H9 (cell line): ENCODE results near the gene U2AF1L4. TPM values are rescaled to one million over a fixed set of nuclear protein-coding genes. Genes with fewer than 3 reads are reported as not detected.

Experiments
- DNase-seq: peaks from one replicate; pipeline ENCODE4 v3.0.0-alpha.2; 2017
- H2AFZ ChIP-seq: one replicate; pipeline ENCODE4 v1.6.1; 2013; ENCODE audit warnings: mild to moderate bottlenecking, low read length, control low read depth, moderate library complexity
- H2AK5ac ChIP-seq: 2 replicates; pipeline ENCODE4 v1.6.1; 2013; ENCODE audit warnings: low read length, control low read depth, mixed read lengths; ENCODE audit not compliant: insufficient read length
- H2BK120ac ChIP-seq: one replicate; pipeline ENCODE4 v1.6.1; 2013; ENCODE audit warnings: low read depth, mild to moderate bottlenecking, low read length, control low read depth, inconsistent platforms; ENCODE audit not compliant: poor library complexity, severe bottlenecking
- H2BK12ac ChIP-seq: 2 replicates; pipeline ENCODE4 v1.6.1; 2013; ENCODE audit warnings: low read length, control low read depth, mixed read lengths, low read depth; ENCODE audit not compliant: insufficient read length
- H2BK15ac ChIP-seq: 2 replicates; pipeline ENCODE4 v1.6.1; 2013; ENCODE audit warnings: low read depth, low read length, control low read depth
- H2BK20ac ChIP-seq: one replicate; pipeline ENCODE4 v1.6.1; 2013; ENCODE audit warnings: low read depth, mild to moderate bottlenecking, low read length, control low read depth, inconsistent platforms; ENCODE audit not compliant: poor library complexity, severe bottlenecking
- H2BK5ac ChIP-seq: 2 replicates; pipeline ENCODE4 v1.6.1; 2013; ENCODE audit warnings: low read length, control low read depth, mixed read lengths; ENCODE audit not compliant: insufficient read length
- H3K14ac ChIP-seq: 2 replicates; pipeline ENCODE4 v1.6.1; 2013; ENCODE audit warnings: low read length, control low read depth; ENCODE audit not compliant: insufficient read depth
- H3K18ac ChIP-seq: 2 replicates; pipeline ENCODE4 v1.6.1; 2013; ENCODE audit warnings: low read depth, mild to moderate bottlenecking, mixed read lengths, low read length, control low read depth; ENCODE audit not compliant: insufficient read length
- H3K23ac ChIP-seq: 2 replicates; pipeline ENCODE4 v1.6.1; 2013; ENCODE audit warnings: low read length, control low read depth, mixed read lengths, low read depth; ENCODE audit not compliant: insufficient read length
- H3K23me2 ChIP-seq: 2 replicates; pipeline ENCODE4 v1.6.1; 2013; ENCODE audit warnings: low read depth, mild to moderate bottlenecking, mixed read lengths, low read length, control low read depth; ENCODE audit not compliant: insufficient read length, poor library complexity, severe bottlenecking
- H3K27ac ChIP-seq: 2 replicates; pipeline ENCODE4 v1.5.1; 2013; ENCODE audit warnings: low read length, control low read depth, mixed read lengths, low read depth; ENCODE audit not compliant: insufficient read length
- H3K27me3 ChIP-seq: 2 replicates; pipeline ENCODE4 v1.6.1; 2013; ENCODE audit warnings: low read length, control low read depth, inconsistent platforms; ENCODE audit not compliant: insufficient read depth
- H3K4ac ChIP-seq: 2 replicates; pipeline ENCODE4 v1.6.1; 2013; ENCODE audit warnings: low read depth, mild to moderate bottlenecking, control low read depth, inconsistent platforms, low read length, moderate library complexity
- H3K4me1 ChIP-seq: 2 replicates; pipeline ENCODE4 v1.6.1; 2013; ENCODE audit warnings: low read length, control low read depth, inconsistent platforms; ENCODE audit not compliant: insufficient read depth
- H3K4me2 ChIP-seq: 2 replicates; pipeline ENCODE4 v1.6.1; 2013; ENCODE audit warnings: low read length, control low read depth, mixed read lengths; ENCODE audit not compliant: insufficient read length, insufficient read depth
- H3K56ac ChIP-seq: 2 replicates; pipeline ENCODE4 v1.6.1; 2013; ENCODE audit warnings: low read depth, mild to moderate bottlenecking, mixed read lengths, low read length, control low read depth; ENCODE audit not compliant: insufficient read length
- H3K79me1 ChIP-seq: 2 replicates; pipeline ENCODE4 v1.6.1; 2013; ENCODE audit warnings: low read depth, mild to moderate bottlenecking, moderate library complexity, low read length, control low read depth, inconsistent platforms; ENCODE audit not compliant: insufficient read depth, poor library complexity, severe bottlenecking
- H3K79me2 ChIP-seq: 2 replicates; pipeline ENCODE4 v1.6.1; 2013; ENCODE audit warnings: low read length, control low read depth, inconsistent platforms; ENCODE audit not compliant: insufficient read depth
- H3K9ac ChIP-seq: 2 replicates; pipeline ENCODE4 v1.6.1; 2013; ENCODE audit warnings: low read length, control low read depth, mixed read lengths; ENCODE audit not compliant: insufficient read length; ENCODE audit errors: extremely low read depth
- H3K9me3 ChIP-seq: one replicate; pipeline ENCODE4 v1.6.1; 2013; ENCODE audit warnings: low read depth, low read length, inconsistent platforms; ENCODE audit not compliant: control insufficient read depth
- H3T11ph ChIP-seq: one replicate; pipeline ENCODE4 v1.6.1; 2013; ENCODE audit warnings: mild to moderate bottlenecking, low read length, control low read depth, inconsistent platforms
- H4K20me1 ChIP-seq: one replicate; pipeline ENCODE4 v1.6.1; 2013; ENCODE audit not compliant: control insufficient read depth, insufficient read length, insufficient read depth
- H4K5ac ChIP-seq: 2 replicates; pipeline ENCODE4 v1.6.1; 2013; ENCODE audit warnings: low read depth, mild to moderate bottlenecking, mixed read lengths, low read length, control low read depth; ENCODE audit not compliant: insufficient read length
- H4K8ac ChIP-seq: replicated peaks from 2 replicates; pipeline ENCODE4 v1.6.1; 2013; ENCODE audit warnings: low read length, control low read depth, mixed read lengths, low read depth; ENCODE audit not compliant: insufficient read length
- H4K91ac ChIP-seq: 2 replicates; pipeline ENCODE4 v1.6.1; 2013; ENCODE audit warnings: low read depth, mild to moderate bottlenecking, moderate library complexity, mixed read lengths, low read length, control low read depth; ENCODE audit not compliant: insufficient read length
- H3K27ac Mint-ChIP-seq, 3 experiments: 2 replicates in 2 of 3; 3 replicates in 1 of 3; pipeline ENCODE4 v1.8.0; 2020 to 2021; ENCODE audit warnings: mixed read lengths in 3 of 3, mild to moderate bottlenecking in 1 of 3, moderate library complexity in 1 of 3
- H3K27me3 Mint-ChIP-seq: 2 replicates; pipeline ENCODE4 v1.8.0; 2021; ENCODE audit warnings: low read depth, mild to moderate bottlenecking, moderate library complexity, mixed read lengths
- H3K36me3 Mint-ChIP-seq, 3 experiments: 2 replicates in 2 of 3; 3 replicates in 1 of 3; pipeline ENCODE4 v1.8.0; 2020 to 2021; ENCODE audit warnings: low read depth in 3 of 3, mixed read lengths in 3 of 3; ENCODE audit not compliant: insufficient read depth in 1 of 3
- H3K4me1 Mint-ChIP-seq, 2 experiments: 2 replicates each; pipeline ENCODE4 v1.8.0; 2020; ENCODE audit warnings: mixed read lengths in 2 of 2
- H3K4me3 Mint-ChIP-seq, 2 experiments: 2 replicates in 1 of 2; 3 replicates in 1 of 2; pipeline ENCODE4 v1.8.0; 2020 to 2021; ENCODE audit warnings: mild to moderate bottlenecking in 2 of 2, mixed read lengths in 2 of 2, moderate library complexity in 1 of 2
- H3K9me3 Mint-ChIP-seq, 2 experiments: 2 replicates in 1 of 2; 3 replicates in 1 of 2; pipeline ENCODE4 v1.8.0; 2020; ENCODE audit warnings: mild to moderate bottlenecking in 2 of 2, mixed read lengths in 2 of 2, moderate library complexity in 1 of 2
- CTCF ChIP-seq: fragments of 200-600 bp; sonication (generic); conservative IDR thresholded peaks from 3 replicates; pipeline ENCODE4 v1.8.0; 2021; ENCODE audit warnings: antibody characterized with exemption, mild to moderate bottlenecking
- WGBS: extraction: QIAGEN DNeasy Blood & Tissue Kit; methylation state at CpG from one replicate; pipeline ENCODE4 v1.1.7; 2013; ENCODE audit warnings: missing lambda C conversion rate, low lambda C conversion rate, mixed read lengths; ENCODE audit not compliant: insufficient read length; ENCODE audit errors: extremely low coverage; 5-methylcytosine and 5-hydroxymethylcytosine counted together
- total RNA-seq: library from RNA; stranded (reverse); gene quantifications from 2 replicates; pipeline ENCODE4 v1.2.1, GENCODE V29; 2021

Gene U2AF1L4
- total RNA-seq, 1 experiment from 2014 or later = 16.8 TPM

- Histone ChIP-seq H3K27me3 (no peaks in the 10 kb centered on the region), H3K4me2 (no peak overlapping the region), H3K56ac (no peak overlapping the region), H3K9ac (no peak overlapping the region), H4K5ac (no peak overlapping the region), H4K8ac (no peak overlapping the region), H3T11ph (no peak overlapping the region), H2BK20ac (no peak overlapping the region), H3K4ac (no peak overlapping the region), H2BK5ac (no peak overlapping the region), H3K79me1 (no peaks in the 10 kb centered on the region), H3K23me2 (no peaks in the 10 kb centered on the region), H3K23ac (no peak overlapping the region), H2AFZ (no peak overlapping the region), H4K20me1 (no peaks in the 10 kb centered on the region), H2BK15ac (no peak overlapping the region), H2BK120ac (no peak overlapping the region), H3K18ac (no peak overlapping the region), H3K27ac (no peak overlapping the region), H3K9me3 (no peaks in the 10 kb centered on the region), H3K79me2 (no peaks in the 10 kb centered on the region), H3K4me1 (no peaks in the 10 kb centered on the region), H4K91ac (no peak overlapping the region), H2BK12ac (no peak overlapping the region), H3K14ac (no peak overlapping the region), H2AK5ac (no peak overlapping the region)
- peaks cover 57 to 81% (median 77%) of the 10 kb centered on the region in 3 experiments for H3K36me3 Mint-ChIP-seq
- no peak for TF ChIP-seq CTCF
- no peaks in the 10 kb centered on the region for H3K4me1 Mint-ChIP-seq
- H3K27ac Mint-ChIP-seq = peak overlapping the region in 1 of 3 experiments; percentile 73; a peak in 2 of 7 replicates
- DNase-seq = no peak
- no CpG with 5 or more reads among the region's 35 CpGs for WGBS
- H3K27me3 Mint-ChIP-seq = no peaks in the 10 kb centered on the region
- no peaks in the 10 kb centered on the region for H3K9me3 Mint-ChIP-seq
- no peak overlapping the region for H3K4me3 Mint-ChIP-seq
These were observed 11.8 kb downstream of the U2AF1L4 start for GRCh38 chr19:35733180-35734125.
